GM12865 (cell line): ENCODE data around the gene XPR1.
A peak's percentile ranks its signal among the peaks of the same experiment; 100 is the strongest.

Experiments used
- DNase-seq: peaks from one replicate; pipeline ENCODE4 v3.0.0; 2010; ENCODE audit warnings: low read depth
- H3K4me3 ChIP-seq: 2 replicates; pipeline ENCODE4 v1.5.1; 2011; ENCODE audit warnings: mild to moderate bottlenecking, low read depth, low read length, control low read depth
- CTCF ChIP-seq: IDR thresholded peaks from 2 replicates; pipeline ENCODE4 v1.5.1; 2011; ENCODE audit warnings: low read length, control low read depth, low read depth, inconsistent platforms; ENCODE audit not compliant: insufficient read depth; ENCODE audit errors: missing control alignments

Gene XPR1

DNA sequence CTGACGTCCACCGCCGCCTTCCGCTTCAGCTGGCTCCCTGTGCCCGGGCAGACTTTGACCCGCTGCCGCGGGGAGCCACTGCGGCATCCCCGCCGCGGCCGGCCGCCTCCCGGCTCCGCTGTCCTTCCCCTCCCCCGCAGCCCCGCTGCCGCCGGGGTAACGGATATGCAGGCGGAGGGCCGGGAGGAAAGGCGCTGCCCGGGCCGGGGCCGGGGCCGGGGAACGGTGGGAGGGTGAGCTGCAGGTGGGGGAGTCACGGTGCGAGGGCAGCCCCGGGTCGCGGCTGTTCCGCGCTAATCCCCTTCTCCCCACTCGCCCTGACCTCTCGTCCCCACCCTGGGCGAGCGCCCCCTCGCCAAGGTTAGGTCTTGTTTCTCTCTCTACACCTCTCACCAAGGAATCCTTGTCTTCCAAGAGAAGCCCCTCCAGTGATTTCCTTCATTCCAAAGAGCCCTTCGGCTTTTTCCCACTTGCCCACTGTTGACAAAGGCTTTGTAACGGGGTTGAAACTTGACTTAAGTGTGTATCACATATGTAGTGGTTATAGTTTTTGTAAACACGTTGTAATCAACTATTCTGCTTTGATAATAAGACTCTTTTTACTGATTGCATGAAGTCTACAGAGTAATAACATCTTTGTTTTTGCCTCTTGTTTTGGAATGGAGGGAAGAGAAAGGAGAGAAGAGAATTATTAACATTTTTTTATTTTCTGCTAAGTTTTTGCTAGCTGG lies 669 bp downstream of the XPR1 start:
- peak; percentile 64 for DNase-seq
- peak overlapping the region; percentile 96 for H3K4me3 ChIP-seq
- peak; percentile 24 for TF ChIP-seq CTCF

- no peak for DNase-seq
- peak overlapping the region; percentile 96 for H3K4me3 ChIP-seq
- TF ChIP-seq CTCF = no peak
Measured at GRCh38 chr1:180633057-180634056, 1.5 kb downstream of the XPR1 start.

DNA sequence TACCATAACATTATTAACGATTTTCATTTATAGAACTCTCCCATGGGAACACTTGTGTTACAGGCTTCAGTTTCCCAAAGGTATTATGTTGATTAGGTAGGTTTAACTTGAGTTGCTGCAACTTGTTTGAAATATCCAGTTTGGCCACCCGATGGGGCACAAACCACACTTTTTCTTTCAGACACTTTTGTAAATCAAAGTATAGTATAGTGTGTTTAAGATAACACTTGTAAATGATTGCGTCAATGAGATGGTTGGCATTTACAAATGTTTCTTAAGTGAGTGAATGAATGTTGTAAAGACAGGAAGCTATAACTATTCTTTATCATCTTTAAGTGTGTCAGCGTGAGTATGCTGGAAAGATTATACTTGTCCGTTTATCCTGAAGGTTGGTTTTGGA lies 4.3 kb downstream of the XPR1 start:
- no peak for DNase-seq
- no peak overlapping the region for H3K4me3 ChIP-seq
- TF ChIP-seq CTCF = no peak

DNA sequence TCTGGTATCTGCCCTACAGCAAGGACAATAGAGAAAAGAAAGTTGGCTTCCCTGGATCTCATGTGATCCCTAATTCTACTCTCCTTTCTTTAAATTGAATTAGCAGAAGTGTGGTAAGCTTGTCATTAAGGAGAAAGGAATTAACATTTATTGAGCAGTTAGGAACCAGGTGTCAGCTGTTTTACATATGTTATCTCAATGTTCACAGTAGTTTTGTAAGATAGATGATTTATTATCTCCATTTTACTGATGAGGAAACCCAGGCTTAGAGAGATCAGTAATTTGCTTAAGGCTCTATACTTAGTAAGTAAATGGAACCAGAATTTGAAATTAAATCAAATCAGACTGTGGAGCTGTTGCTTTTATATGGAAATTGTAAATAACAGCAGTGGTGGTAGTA lies 8.0 kb downstream of the XPR1 start:
- TF ChIP-seq CTCF = no peak
- no peak for DNase-seq
- H3K4me3 ChIP-seq = no peak overlapping the region

DNA sequence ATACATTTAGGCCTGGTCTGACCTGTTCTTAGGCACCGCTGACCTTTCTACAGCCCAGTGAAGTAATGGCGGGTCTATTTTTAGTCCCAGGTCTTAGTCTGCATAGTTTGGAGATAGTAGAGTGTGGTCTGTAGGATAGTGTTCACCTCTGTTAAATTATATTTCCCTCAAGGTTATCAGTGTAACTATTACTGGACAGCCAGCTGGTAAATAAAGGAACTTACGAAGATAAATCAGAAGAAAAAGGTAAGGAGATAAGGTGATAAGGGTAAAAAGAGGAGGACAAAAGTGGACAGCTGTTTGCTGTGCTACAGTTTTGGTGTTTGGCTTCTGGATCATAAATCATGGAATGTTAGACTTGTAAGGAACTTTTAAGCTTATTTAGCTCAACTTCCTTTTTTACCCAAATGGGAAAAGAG lies 8.7 kb downstream of the XPR1 start:
- no peak for DNase-seq
- H3K4me3 ChIP-seq = no peak overlapping the region
- TF ChIP-seq CTCF = no peak

DNA sequence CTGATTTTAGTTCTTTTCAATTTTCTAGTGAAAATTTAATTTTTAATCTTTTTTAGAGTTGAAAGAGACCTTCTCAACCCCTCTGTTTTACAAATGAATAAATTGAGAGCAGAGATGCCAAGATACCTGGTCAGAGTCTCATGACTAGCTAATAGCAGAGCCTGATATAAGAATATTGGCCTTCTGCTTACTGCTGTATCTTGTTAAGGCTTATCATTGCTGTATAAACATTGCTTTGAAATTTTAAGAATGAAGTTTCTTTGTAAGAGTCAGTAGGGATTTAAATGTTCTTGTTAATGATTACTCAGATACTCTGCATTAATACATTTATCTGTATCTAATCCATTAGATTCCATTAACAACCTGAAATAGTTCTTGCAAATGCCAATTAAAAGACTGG lies 9.8 kb downstream of the XPR1 start:
- TF ChIP-seq CTCF = no peak
- DNase-seq = no peak
- H3K4me3 ChIP-seq = no peak overlapping the region
